SJCRH30 (cell line): ENCODE data around the gene SMG6. TPM values are rescaled to one million over a fixed set of nuclear protein-coding genes. Genes with fewer than 3 reads are reported as not detected.

Experiments
- DNase-seq, 2 experiments: peaks; one replicate each; pipeline ENCODE4 v3.0.0-alpha.2; 2015 to 2020
- H3K27ac ChIP-seq: fragments of 250-450 bp; sonication (Bioruptor Pico); 2 replicates; pipeline ENCODE4 v1.5.1; 2020; ENCODE audit warnings: mild to moderate bottlenecking, moderate library complexity
- H3K27me3 ChIP-seq: fragments of 250-450 bp; sonication (Bioruptor Pico); 2 replicates; pipeline ENCODE4 v1.5.1; 2020; ENCODE audit warnings: mild to moderate bottlenecking, moderate library complexity
- H3K36me3 ChIP-seq: fragments of 250-450 bp; sonication (Bioruptor Pico); 2 replicates; pipeline ENCODE4 v1.5.1; 2020; ENCODE audit warnings: mild to moderate bottlenecking, moderate library complexity
- H3K4me1 ChIP-seq: fragments of 250-450 bp; sonication (Bioruptor Pico); 2 replicates; pipeline ENCODE4 v1.5.1; 2020; ENCODE audit warnings: mild to moderate bottlenecking, moderate library complexity
- H3K4me3 ChIP-seq: fragments of 250-450 bp; sonication (Bioruptor Pico); 2 replicates; pipeline ENCODE4 v1.5.1; 2020; ENCODE audit warnings: mild to moderate bottlenecking, moderate library complexity
- H3K9me3 ChIP-seq: fragments of 250-450 bp; sonication (Bioruptor Pico); replicated peaks from 2 replicates; pipeline ENCODE4 v1.5.1; 2020; ENCODE audit warnings: mild to moderate bottlenecking, moderate library complexity
- total RNA-seq: library from RNA; depleted of rRNA; stranded (reverse); fragments of >200 nt; shearing (Covaris generic); gene quantifications from 2 replicates; pipeline ENCODE4 v1.2.3, GENCODE V29; 2014

The SMG6 gene
- total RNA-seq, 1 experiment from 2014 or later: 13.0 TPM

DNA sequence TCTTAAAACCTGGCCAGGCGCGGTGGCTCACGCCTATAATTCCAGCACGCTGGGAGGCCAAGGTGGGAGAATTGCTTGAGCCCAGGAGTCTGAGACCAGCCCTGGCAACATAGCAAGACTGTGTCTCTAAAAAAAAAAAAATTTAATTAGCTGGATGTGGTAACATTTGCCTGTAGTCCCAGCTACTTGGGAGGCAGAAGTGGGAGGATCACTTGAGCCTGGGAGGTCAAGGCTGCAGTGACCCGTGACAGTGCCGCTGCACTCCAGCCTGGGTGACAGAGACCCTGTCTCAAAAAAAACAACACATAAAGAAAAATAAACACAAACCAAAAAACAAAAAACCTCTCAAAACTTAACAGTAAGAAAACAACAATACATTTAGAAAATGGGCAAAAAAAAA is 106.3 kb downstream of the SMG6 start:
- H3K4me1 ChIP-seq: peaks cover 4% of the 10 kb centered on the region
- no peaks in the 10 kb centered on the region for H3K27me3 ChIP-seq
- no peak overlapping the region for H3K4me3 ChIP-seq
- peak in 1 of 2 experiments; percentile 9 for DNase-seq
- H3K36me3 ChIP-seq: peaks cover 2% of the 10 kb centered on the region; the same call in 1 of the 2 replicates
- H3K9me3 ChIP-seq: no peaks in the 10 kb centered on the region
- no peak overlapping the region for H3K27ac ChIP-seq

DNA sequence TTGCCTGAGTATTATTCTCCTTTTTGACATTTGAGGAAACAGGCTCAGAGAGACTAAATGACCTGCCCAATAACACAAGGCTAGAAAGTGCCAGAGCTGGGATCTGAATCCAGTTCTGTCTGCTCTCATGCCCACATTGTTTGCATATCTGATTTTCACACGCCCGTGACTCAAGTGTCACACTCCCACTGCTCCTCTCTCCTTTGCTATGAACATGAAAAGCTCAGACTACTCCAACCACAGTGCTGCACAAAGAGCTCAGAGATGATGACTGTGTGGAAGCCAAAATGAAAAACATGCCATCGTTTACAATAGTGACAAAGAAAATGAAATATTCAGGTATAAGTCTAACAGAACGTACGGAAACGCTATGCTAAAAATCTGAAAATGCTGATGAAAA is 107.9 kb downstream of the SMG6 start:
- H3K4me3 ChIP-seq: no peak overlapping the region
- no peak overlapping the region for H3K27ac ChIP-seq
- H3K36me3 ChIP-seq: peaks cover 2% of the 10 kb centered on the region; the same call in 1 of the 2 replicates
- H3K27me3 ChIP-seq: no peaks in the 10 kb centered on the region
- peaks cover 9% of the 10 kb centered on the region for H3K4me1 ChIP-seq
- no peak for DNase-seq
- H3K9me3 ChIP-seq: no peaks in the 10 kb centered on the region

- Histone ChIP-seq H3K27ac (no peak overlapping the region), H3K27me3 (no peaks in the 10 kb centered on the region), H3K4me1 (peaks cover 9% of the 10 kb centered on the region), H3K4me3 (no peak overlapping the region), H3K9me3 (no peaks in the 10 kb centered on the region), H3K36me3 (peaks cover 2% of the 10 kb centered on the region; the same call in 1 of the 2 replicates)
- DNase-seq: no peak
Observed at GRCh38 chr17:2194889-2195335, 108.7 kb downstream of the SMG6 start.

- Histone ChIP-seq H3K36me3 (peaks cover 2% of the 10 kb centered on the region; the same call in 1 of the 2 replicates), H3K9me3 (no peaks in the 10 kb centered on the region), H3K4me3 (no peak overlapping the region), H3K27ac (peak overlapping the region; percentile 57), H3K4me1 (peaks cover 9% of the 10 kb centered on the region), H3K27me3 (no peaks in the 10 kb centered on the region)
- peak; percentile 75 to 80 for DNase-seq
Observed at GRCh38 chr17:2192367-2193057, 111.1 kb downstream of the SMG6 start.

- Histone ChIP-seq H3K36me3 (peaks cover 2% of the 10 kb centered on the region; the same call in 1 of the 2 replicates), H3K9me3 (no peaks in the 10 kb centered on the region), H3K4me3 (no peak overlapping the region), H3K27me3 (no peaks in the 10 kb centered on the region), H3K27ac (peak overlapping the region; percentile 57), H3K4me1 (peaks cover 9% of the 10 kb centered on the region)
- no peak for DNase-seq
Observed at GRCh38 chr17:2191785-2192184, 111.8 kb downstream of the SMG6 start.

GRCh38 chr17:2191227-2191626 is 112.4 kb downstream of the SMG6 start:
- H3K9me3 ChIP-seq: no peaks in the 10 kb centered on the region
- H3K36me3 ChIP-seq: peaks cover 2% of the 10 kb centered on the region; the same call in 1 of the 2 replicates
- DNase-seq: no peak
- no peak overlapping the region for H3K27ac ChIP-seq
- H3K4me3 ChIP-seq: no peak overlapping the region
- no peaks in the 10 kb centered on the region for H3K27me3 ChIP-seq
- H3K4me1 ChIP-seq: peaks cover 9% of the 10 kb centered on the region

DNA sequence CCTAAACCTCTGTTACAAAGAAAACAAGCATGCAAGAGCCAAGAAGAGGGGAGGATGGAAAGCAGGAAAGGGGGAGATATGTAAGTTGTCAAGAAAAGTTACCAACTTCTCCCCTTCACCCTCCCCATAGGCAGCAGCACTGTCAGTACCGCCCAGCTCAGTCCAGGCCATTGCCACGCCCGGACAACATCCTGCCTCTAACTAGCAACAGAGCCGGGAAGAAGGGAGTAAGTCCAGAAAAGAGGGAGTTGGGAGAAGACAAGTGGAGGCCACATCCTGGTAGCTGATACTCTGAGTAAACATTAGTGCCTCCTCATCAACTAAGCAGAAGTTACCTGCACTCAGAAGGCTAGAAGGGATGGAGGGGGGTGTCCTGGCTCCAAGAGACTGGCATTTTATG is 113.6 kb downstream of the SMG6 start:
- DNase-seq: no peak
- no peak overlapping the region for H3K27ac ChIP-seq
- no peaks in the 10 kb centered on the region for H3K27me3 ChIP-seq
- H3K4me3 ChIP-seq: no peak overlapping the region
- peaks cover 9% of the 10 kb centered on the region for H3K4me1 ChIP-seq
- peaks cover 2% of the 10 kb centered on the region; the same call in 1 of the 2 replicates for H3K36me3 ChIP-seq
- no peaks in the 10 kb centered on the region for H3K9me3 ChIP-seq

DNA sequence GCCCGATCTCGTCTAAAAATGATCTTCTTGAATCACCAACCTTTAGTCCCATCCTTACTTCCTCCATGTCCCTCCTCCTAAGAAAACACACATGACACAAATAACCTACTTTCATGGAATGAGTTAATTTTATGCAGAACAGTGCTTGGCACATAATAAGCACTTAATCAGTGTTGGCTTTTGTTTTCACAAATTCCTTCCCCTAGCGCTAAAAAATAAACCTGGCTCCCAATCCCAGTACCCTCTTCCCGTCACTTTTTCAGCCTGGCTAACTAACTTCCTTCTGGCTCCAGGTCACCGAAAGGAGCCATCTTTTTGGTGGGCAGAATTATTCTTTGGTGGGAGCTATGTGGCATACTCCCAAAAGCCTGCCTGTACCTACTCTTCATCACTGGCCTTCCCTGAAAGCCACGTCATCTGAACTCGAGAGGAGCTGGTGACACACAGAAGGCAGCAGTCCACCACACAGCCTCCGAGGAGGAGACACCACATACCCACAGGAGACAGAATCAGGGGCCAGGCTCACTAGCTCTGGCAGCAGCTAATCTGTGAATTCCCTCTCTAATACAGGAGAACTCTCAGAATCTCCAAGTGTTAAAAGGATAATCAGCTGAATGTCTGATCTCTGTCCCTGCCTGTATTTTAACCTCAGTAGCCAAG is 114.5 kb downstream of the SMG6 start:
- Histone ChIP-seq H3K9me3 (no peaks in the 10 kb centered on the region), H3K27ac (no peak overlapping the region), H3K36me3 (peaks cover 2% of the 10 kb centered on the region; the same call in 1 of the 2 replicates), H3K4me1 (peaks cover 9% of the 10 kb centered on the region), H3K27me3 (no peaks in the 10 kb centered on the region), H3K4me3 (no peak overlapping the region)
- DNase-seq: no peak

DNA sequence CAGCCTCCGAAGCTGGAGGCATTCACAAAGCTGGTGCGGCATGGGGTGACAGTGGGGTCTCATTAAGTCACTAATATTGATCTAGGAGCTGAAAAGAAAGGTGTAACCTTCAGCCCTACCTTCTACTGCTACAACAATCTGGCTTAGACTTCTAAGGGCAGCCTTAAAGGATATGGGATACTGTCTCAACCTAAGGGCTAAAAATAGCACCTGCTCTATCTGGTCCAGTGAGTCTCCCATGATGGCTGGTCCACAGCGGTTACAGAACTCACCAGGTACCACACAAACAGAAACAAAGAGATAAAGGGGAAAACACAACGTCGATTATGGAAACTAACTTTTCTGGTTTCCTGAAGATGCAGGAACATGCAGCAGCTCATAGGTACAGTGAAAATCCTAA is 115.8 kb downstream of the SMG6 start:
- Histone ChIP-seq H3K9me3 (no peaks in the 10 kb centered on the region), H3K4me3 (no peak overlapping the region), H3K36me3 (no peaks in the 10 kb centered on the region), H3K27me3 (no peaks in the 10 kb centered on the region), H3K4me1 (peaks cover 7% of the 10 kb centered on the region), H3K27ac (no peak overlapping the region)
- no peak for DNase-seq

DNA sequence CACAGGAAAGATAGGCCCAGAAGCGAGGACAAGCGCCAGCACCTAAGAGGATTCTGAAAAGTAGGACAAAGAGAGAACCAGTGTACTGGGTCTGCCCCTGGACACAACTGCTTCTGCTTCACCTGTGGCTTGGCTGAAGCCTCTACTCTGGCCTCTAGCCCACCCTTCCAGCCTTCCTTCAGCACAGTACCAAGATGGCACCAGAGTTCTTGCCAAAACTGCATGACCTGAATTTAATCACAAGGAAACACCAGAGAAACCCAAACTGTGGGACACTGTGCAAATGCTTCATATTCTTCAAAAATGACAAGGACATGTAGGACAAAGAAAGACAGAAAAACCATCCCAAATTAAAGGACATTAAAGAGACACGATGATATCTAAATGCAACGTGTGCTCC is 116.6 kb downstream of the SMG6 start:
- DNase-seq: no peak
- Histone ChIP-seq H3K27me3 (no peaks in the 10 kb centered on the region), H3K4me3 (no peak overlapping the region), H3K9me3 (no peaks in the 10 kb centered on the region), H3K4me1 (peaks cover 9% of the 10 kb centered on the region), H3K27ac (no peak overlapping the region), H3K36me3 (no peaks in the 10 kb centered on the region)

GRCh38 chr17:2184993-2185931 is 118.3 kb downstream of the SMG6 start:
- Histone ChIP-seq H3K4me3 (no peak overlapping the region), H3K27me3 (no peaks in the 10 kb centered on the region), H3K4me1 (peaks cover 23% of the 10 kb centered on the region), H3K27ac (no peak overlapping the region), H3K36me3 (no peaks in the 10 kb centered on the region), H3K9me3 (no peaks in the 10 kb centered on the region)
- no peak for DNase-seq

- H3K27me3 ChIP-seq: no peaks in the 10 kb centered on the region
- H3K36me3 ChIP-seq: no peaks in the 10 kb centered on the region
- no peak overlapping the region for H3K27ac ChIP-seq
- no peaks in the 10 kb centered on the region for H3K9me3 ChIP-seq
- no peak overlapping the region for H3K4me3 ChIP-seq
- peaks cover 40% of the 10 kb centered on the region for H3K4me1 ChIP-seq
- DNase-seq: no peak
Observed at GRCh38 chr17:2183346-2183745, 120.2 kb downstream of the SMG6 start.

- peaks cover 51% of the 10 kb centered on the region for H3K4me1 ChIP-seq
- H3K27ac ChIP-seq: peak overlapping the region; percentile 63
- no peaks in the 10 kb centered on the region for H3K27me3 ChIP-seq
- H3K4me3 ChIP-seq: no peak overlapping the region
- H3K36me3 ChIP-seq: no peaks in the 10 kb centered on the region
- peak; percentile 26 to 52 for DNase-seq
- H3K9me3 ChIP-seq: no peaks in the 10 kb centered on the region
Observed at GRCh38 chr17:2181897-2182448, 121.6 kb downstream of the SMG6 start.

GRCh38 chr17:2181206-2181896 is 122.2 kb downstream of the SMG6 start:
- DNase-seq: peak; percentile 55 to 64
- Histone ChIP-seq H3K4me1 (peaks cover 57% of the 10 kb centered on the region), H3K9me3 (no peaks in the 10 kb centered on the region), H3K4me3 (no peak overlapping the region), H3K27me3 (no peaks in the 10 kb centered on the region), H3K27ac (peak overlapping the region; percentile 63), H3K36me3 (no peaks in the 10 kb centered on the region)
